Measurements from ENCODE around the gene CIB4. TPM values are rescaled to one million over a fixed set of nuclear protein-coding genes. Genes with fewer than 3 reads are reported as not detected.
"Not testable (repeated sequence)": the region's sequence is repeated elsewhere in the genome, so short reads cannot be mapped to it uniquely, and the experiment has no call there.

The CIB4 gene
- total RNA-seq, 1 experiment from 2014 or later: not detected

DNA sequence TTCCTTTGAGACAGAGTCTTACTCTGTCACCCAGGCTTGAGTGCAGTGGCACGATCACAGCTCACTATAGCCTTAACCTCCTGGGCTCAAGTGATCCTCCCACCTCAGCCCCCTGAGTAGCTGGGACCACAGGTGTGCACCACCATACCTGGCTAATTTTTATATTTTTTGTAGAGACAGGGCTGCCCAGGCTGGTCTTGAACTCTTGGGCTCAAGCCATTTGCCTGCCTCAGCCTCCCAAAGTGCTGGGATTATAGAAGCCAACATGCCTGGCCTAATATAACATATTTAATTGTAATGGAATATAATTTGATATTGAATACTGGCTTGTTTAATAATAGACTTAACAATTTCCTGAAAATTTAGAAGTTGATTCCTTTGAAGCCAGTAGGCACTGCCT, 74.4 kb downstream of the CIB4 start:
- not testable (repeated sequence) for DNase-seq (ENCODE audit: low spot score); H3K4me3 Mint-ChIP-seq; H3K27ac Mint-ChIP-seq; ATAC-seq; H3K9me3 Mint-ChIP-seq; H3K36me3 Mint-ChIP-seq
- H3K27me3 Mint-ChIP-seq (ENCODE audit: low read depth): peaks cover 28% of the 10 kb centered on the region
- H3K4me1 Mint-ChIP-seq: peaks cover 26% of the 10 kb centered on the region
- ChIA-PET POLR2A (interaction anchor here (0.6 kb wide), 1 partner anchor 1926 kb away, joined by 4 read pairs; no protein-coding TSS in a partner anchor), CTCF (interaction anchor here (1.8 kb wide), 1 partner anchor 11 kb away, joined by 12 read pairs; no protein-coding TSS in a partner anchor)

DNA sequence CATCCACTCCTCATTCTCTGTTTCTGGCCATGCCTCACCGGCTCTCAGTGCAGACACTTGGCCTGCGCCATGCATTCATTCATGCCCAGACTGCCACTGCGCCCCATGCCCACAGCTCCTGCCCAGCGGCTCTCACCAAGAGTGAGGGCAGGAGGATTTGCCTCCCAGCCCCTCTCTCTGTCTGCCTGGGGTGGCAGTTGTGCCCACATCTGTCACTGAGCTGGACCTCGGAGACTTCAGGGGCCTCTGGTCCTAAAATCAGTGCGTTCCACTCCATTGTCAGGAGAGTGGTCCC, 75.1 kb downstream of the CIB4 start:
- Mint-ChIP-seq H3K4me3 (no peak overlapping the region), H3K27ac (no peak overlapping the region), H3K4me1 (peaks cover 26% of the 10 kb centered on the region), H3K27me3 (ENCODE audit: low read depth) (peaks cover 35% of the 10 kb centered on the region), H3K9me3 (no peaks in the 10 kb centered on the region), H3K36me3 (no peaks in the 10 kb centered on the region)
- ChIA-PET POLR2A (no interaction called here), CTCF (interaction anchor here (1.8 kb wide), 1 partner anchor 12 kb away, joined by 12 read pairs; no protein-coding TSS in a partner anchor)
- no peak for ATAC-seq
- no peak for DNase-seq (ENCODE audit: low spot score)
- no peak for TF ChIP-seq NFYB (CRISPR knock-in tag; conservative IDR thresholded peaks at IDR 0.05; ENCODE audit: low read depth)
- TF ChIP-seq, protein P1, sequence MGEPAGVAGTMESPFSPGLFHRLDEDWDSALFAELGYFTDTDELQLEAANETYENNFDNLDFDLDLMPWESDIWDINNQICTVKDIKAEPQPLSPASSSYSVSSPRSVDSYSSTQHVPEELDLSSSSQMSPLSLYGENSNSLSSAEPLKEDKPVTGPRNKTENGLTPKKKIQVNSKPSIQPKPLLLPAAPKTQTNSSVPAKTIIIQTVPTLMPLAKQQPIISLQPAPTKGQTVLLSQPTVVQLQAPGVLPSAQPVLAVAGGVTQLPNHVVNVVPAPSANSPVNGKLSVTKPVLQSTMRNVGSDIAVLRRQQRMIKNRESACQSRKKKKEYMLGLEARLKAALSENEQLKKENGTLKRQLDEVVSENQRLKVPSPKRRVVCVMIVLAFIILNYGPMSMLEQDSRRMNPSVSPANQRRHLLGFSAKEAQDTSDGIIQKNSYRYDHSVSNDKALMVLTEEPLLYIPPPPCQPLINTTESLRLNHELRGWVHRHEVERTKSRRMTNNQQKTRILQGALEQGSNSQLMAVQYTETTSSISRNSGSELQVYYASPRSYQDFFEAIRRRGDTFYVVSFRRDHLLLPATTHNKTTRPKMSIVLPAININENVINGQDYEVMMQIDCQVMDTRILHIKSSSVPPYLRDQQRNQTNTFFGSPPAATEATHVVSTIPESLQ (CRISPR knock-in tag; IDR thresholded peaks at IDR 0.05): no peak
- TF ChIP-seq, protein P2, sequence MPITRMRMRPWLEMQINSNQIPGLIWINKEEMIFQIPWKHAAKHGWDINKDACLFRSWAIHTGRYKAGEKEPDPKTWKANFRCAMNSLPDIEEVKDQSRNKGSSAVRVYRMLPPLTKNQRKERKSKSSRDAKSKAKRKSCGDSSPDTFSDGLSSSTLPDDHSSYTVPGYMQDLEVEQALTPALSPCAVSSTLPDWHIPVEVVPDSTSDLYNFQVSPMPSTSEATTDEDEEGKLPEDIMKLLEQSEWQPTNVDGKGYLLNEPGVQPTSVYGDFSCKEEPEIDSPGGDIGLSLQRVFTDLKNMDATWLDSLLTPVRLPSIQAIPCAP (CRISPR knock-in tag; IDR thresholded peaks at IDR 0.05): no peak

DNA sequence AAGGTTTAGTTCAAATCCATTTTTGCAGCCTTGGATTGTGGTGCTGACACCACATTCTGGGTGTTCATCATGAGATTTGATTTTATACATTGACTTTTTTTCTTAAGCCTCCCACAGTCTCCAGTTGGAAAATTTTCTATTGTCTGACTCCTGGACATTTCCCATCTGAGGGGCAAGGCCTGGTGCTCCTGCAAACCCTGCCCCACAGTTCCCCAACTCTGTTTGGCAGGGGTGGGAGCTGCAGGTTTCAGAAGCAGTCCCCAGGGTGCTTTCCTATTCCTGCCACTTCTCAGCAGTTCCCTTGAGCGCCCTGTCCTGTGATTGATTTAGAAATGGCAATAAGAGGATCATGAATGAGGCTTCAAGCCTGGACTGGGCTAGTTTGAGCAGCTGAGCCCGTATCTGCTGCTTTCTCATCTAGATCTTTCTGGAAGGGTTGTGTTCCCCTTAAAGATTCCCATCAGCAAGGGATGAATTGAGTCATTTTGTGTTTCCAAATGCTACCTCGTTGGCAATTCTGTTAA, 77.0 kb downstream of the CIB4 start:
- Mint-ChIP-seq H3K36me3 (no peaks in the 10 kb centered on the region), H3K9me3 (no peaks in the 10 kb centered on the region), H3K4me1 (peaks cover 17% of the 10 kb centered on the region), H3K27ac (no peak overlapping the region), H3K27me3 (ENCODE audit: low read depth) (peaks cover 39% of the 10 kb centered on the region), H3K4me3 (no peak overlapping the region)
- ChIA-PET POLR2A (no interaction called here), CTCF (no interaction called here)
- no peak for ATAC-seq
- no peak for DNase-seq (ENCODE audit: low spot score)
- TF ChIP-seq, protein P3, sequence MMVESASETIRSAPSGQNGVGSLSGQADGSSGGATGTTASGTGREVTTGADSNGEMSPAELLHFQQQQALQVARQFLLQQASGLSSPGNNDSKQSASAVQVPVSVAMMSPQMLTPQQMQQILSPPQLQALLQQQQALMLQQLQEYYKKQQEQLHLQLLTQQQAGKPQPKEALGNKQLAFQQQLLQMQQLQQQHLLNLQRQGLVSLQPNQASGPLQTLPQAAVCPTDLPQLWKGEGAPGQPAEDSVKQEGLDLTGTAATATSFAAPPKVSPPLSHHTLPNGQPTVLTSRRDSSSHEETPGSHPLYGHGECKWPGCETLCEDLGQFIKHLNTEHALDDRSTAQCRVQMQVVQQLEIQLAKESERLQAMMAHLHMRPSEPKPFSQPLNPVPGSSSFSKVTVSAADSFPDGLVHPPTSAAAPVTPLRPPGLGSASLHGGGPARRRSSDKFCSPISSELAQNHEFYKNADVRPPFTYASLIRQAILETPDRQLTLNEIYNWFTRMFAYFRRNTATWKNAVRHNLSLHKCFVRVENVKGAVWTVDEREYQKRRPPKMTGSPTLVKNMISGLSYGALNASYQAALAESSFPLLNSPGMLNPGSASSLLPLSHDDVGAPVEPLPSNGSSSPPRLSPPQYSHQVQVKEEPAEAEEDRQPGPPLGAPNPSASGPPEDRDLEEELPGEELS (CRISPR knock-in tag; IDR thresholded peaks at IDR 0.05): no peak
- TF ChIP-seq, protein P4, sequence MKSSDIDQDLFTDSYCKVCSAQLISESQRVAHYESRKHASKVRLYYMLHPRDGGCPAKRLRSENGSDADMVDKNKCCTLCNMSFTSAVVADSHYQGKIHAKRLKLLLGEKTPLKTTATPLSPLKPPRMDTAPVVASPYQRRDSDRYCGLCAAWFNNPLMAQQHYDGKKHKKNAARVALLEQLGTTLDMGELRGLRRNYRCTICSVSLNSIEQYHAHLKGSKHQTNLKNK (CRISPR knock-in tag; IDR thresholded peaks at IDR 0.05): no peak
- TF ChIP-seq, protein P5, sequence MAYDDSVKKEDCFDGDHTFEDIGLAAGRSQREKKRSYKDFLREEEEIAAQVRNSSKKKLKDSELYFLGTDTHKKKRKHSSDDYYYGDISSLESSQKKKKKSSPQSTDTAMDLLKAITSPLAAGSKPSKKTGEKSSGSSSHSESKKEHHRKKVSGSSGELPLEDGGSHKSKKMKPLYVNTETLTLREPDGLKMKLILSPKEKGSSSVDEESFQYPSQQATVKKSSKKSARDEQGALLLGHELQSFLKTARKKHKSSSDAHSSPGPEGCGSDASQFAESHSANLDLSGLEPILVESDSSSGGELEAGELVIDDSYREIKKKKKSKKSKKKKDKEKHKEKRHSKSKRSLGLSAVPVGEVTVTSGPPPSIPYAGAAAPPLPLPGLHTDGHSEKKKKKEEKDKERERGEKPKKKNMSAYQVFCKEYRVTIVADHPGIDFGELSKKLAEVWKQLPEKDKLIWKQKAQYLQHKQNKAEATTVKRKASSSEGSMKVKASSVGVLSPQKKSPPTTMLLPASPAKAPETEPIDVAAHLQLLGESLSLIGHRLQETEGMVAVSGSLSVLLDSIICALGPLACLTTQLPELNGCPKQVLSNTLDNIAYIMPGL (CRISPR knock-in tag; IDR thresholded peaks at IDR 0.05): no peak
- no peak for TF ChIP-seq SMAD4 (CRISPR knock-in tag; IDR thresholded peaks at IDR 0.05)
- TF ChIP-seq, protein P6, sequence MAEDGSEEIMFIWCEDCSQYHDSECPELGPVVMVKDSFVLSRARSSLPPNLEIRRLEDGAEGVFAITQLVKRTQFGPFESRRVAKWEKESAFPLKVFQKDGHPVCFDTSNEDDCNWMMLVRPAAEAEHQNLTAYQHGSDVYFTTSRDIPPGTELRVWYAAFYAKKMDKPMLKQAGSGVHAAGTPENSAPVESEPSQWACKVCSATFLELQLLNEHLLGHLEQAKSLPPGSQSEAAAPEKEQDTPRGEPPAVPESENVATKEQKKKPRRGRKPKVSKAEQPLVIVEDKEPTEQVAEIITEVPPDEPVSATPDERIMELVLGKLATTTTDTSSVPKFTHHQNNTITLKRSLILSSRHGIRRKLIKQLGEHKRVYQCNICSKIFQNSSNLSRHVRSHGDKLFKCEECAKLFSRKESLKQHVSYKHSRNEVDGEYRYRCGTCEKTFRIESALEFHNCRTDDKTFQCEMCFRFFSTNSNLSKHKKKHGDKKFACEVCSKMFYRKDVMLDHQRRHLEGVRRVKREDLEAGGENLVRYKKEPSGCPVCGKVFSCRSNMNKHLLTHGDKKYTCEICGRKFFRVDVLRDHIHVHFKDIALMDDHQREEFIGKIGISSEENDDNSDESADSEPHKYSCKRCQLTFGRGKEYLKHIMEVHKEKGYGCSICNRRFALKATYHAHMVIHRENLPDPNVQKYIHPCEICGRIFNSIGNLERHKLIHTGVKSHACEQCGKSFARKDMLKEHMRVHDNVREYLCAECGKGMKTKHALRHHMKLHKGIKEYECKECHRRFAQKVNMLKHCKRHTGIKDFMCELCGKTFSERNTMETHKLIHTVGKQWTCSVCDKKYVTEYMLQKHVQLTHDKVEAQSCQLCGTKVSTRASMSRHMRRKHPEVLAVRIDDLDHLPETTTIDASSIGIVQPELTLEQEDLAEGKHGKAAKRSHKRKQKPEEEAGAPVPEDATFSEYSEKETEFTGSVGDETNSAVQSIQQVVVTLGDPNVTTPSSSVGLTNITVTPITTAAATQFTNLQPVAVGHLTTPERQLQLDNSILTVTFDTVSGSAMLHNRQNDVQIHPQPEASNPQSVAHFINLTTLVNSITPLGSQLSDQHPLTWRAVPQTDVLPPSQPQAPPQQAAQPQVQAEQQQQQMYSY (CRISPR knock-in tag; IDR thresholded peaks at IDR 0.05): no peak
- TF ChIP-seq, protein P7, sequence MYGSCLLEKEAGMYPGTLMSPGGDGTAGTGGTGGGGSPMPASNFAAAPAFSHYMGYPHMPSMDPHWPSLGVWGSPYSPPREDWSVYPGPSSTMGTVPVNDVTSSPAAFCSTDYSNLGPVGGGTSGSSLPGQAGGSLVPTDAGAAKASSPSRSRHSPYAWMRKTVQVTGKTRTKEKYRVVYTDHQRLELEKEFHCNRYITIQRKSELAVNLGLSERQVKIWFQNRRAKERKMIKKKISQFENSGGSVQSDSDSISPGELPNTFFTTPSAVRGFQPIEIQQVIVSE (CRISPR knock-in tag; IDR thresholded peaks at IDR 0.05; ENCODE audit: borderline replicate concordance): no peak
- TF ChIP-seq ESRRA (CRISPR knock-in tag; IDR thresholded peaks at IDR 0.05; ENCODE audit: borderline replicate concordance): no peak
- TF ChIP-seq, protein P8, sequence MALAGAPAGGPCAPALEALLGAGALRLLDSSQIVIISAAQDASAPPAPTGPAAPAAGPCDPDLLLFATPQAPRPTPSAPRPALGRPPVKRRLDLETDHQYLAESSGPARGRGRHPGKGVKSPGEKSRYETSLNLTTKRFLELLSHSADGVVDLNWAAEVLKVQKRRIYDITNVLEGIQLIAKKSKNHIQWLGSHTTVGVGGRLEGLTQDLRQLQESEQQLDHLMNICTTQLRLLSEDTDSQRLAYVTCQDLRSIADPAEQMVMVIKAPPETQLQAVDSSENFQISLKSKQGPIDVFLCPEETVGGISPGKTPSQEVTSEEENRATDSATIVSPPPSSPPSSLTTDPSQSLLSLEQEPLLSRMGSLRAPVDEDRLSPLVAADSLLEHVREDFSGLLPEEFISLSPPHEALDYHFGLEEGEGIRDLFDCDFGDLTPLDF (CRISPR knock-in tag; IDR thresholded peaks at IDR 0.05): no peak
- TF ChIP-seq CREM (CRISPR knock-in tag; IDR thresholded peaks at IDR 0.05): no peak
- no peak for TF ChIP-seq FOXP1 (CRISPR knock-in tag; IDR thresholded peaks at IDR 0.05; ENCODE audit: borderline replicate concordance)
- TF ChIP-seq MYBL2 (CRISPR knock-in tag; IDR thresholded peaks at IDR 0.05): no peak
- TF ChIP-seq, protein P9, sequence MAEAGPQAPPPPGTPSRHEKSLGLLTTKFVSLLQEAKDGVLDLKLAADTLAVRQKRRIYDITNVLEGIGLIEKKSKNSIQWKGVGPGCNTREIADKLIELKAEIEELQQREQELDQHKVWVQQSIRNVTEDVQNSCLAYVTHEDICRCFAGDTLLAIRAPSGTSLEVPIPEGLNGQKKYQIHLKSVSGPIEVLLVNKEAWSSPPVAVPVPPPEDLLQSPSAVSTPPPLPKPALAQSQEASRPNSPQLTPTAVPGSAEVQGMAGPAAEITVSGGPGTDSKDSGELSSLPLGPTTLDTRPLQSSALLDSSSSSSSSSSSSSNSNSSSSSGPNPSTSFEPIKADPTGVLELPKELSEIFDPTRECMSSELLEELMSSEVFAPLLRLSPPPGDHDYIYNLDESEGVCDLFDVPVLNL (CRISPR knock-in tag; IDR thresholded peaks at IDR 0.05; ENCODE audit: borderline replicate concordance, low read depth): no peak

Measured in WTC11 (cell line).